Measurements from ENCODE around the gene PARD3. TPM values are rescaled to one million over a fixed set of nuclear protein-coding genes. Genes with fewer than 3 reads are reported as not detected.

The PARD3 gene
- total RNA-seq, 4 donors from 2014 or later, result 42.6 to 63.6 (median 55.2) TPM

- Histone ChIP-seq H3K27me3 (no peaks in the 10 kb centered on the region), H3K9me3 (no peaks in the 10 kb centered on the region), H3K4me3 (no peak overlapping the region), H3K27ac (no peak overlapping the region), H3K4me1 (peaks cover 0 to 35% (median 6%) of the 10 kb centered on the region in 4 donors), H3K36me3 (no peaks in the 10 kb centered on the region)
- TF ChIP-seq CTCF (IDR thresholded peaks at IDR 0.05), result no peak
- no peak for TF ChIP-seq POLR2A (IDR thresholded peaks at IDR 0.05)
- no peak for TF ChIP-seq EP300 (IDR thresholded peaks at IDR 0.05)
- no peak for DNase-seq (ENCODE audit: low spot score in 2 of 2)
- WGBS, 2 donors, result 90 to 91% methylated on average over 17 to 18 of the region's 18 CpGs
Observed at GRCh38 chr10:34641147-34641912, 173.8 kb downstream of the PARD3 start.

GRCh38 chr10:34638406-34639054 lies 176.6 kb downstream of the PARD3 start:
- H3K27me3 ChIP-seq, result no peaks in the 10 kb centered on the region
- TF ChIP-seq EP300 (IDR thresholded peaks at IDR 0.05) (peak in 1 of 2 donors; percentile 74), CTCF (IDR thresholded peaks at IDR 0.05) (peak; percentile 82 to 94 (median 90)), POLR2A (IDR thresholded peaks at IDR 0.05) (no peak)
- H3K4me3 ChIP-seq, result no peak overlapping the region
- H3K9me3 ChIP-seq, result no peaks in the 10 kb centered on the region
- WGBS, 2 donors, result 17 to 19% methylated on average over 4 of the region's 4 CpGs
- peaks cover 0 to 36% (median 6%) of the 10 kb centered on the region in 4 donors for H3K4me1 ChIP-seq
- no peak overlapping the region for H3K27ac ChIP-seq
- H3K36me3 ChIP-seq, result no peaks in the 10 kb centered on the region
- peak; percentile 85 to 97 for DNase-seq (ENCODE audit: low spot score in 2 of 2)

GRCh38 chr10:34637418-34637911 lies 177.6 kb downstream of the PARD3 start:
- no peak for TF ChIP-seq EP300 (IDR thresholded peaks at IDR 0.05)
- TF ChIP-seq CTCF (IDR thresholded peaks at IDR 0.05), result peak; percentile 85 to 97 (median 87)
- H3K27me3 ChIP-seq, result no peaks in the 10 kb centered on the region
- peaks cover 0 to 36% (median 6%) of the 10 kb centered on the region in 4 donors for H3K4me1 ChIP-seq
- H3K27ac ChIP-seq, result no peak overlapping the region
- H3K4me3 ChIP-seq, result no peak overlapping the region
- DNase-seq (ENCODE audit: low spot score in 2 of 2), result peak; percentile 69 to 86
- WGBS, 2 donors, result 23 to 36% methylated on average over 9 of the region's 9 CpGs
- H3K9me3 ChIP-seq, result no peaks in the 10 kb centered on the region
- no peaks in the 10 kb centered on the region for H3K36me3 ChIP-seq

- H3K4me3 ChIP-seq, result no peak overlapping the region
- no peak for DNase-seq (ENCODE audit: low spot score in 2 of 2)
- TF ChIP-seq POLR2A (IDR thresholded peaks at IDR 0.05) (no peak), CTCF (IDR thresholded peaks at IDR 0.05) (no peak), EP300 (IDR thresholded peaks at IDR 0.05) (no peak)
- H3K27me3 ChIP-seq, result no peaks in the 10 kb centered on the region
- no peak overlapping the region for H3K27ac ChIP-seq
- H3K36me3 ChIP-seq, result no peaks in the 10 kb centered on the region
- WGBS, 2 donors, result 95 to 97% methylated on average over 6 of the region's 6 CpGs
- no peaks in the 10 kb centered on the region for H3K9me3 ChIP-seq
- peaks cover 0 to 36% (median 6%) of the 10 kb centered on the region in 4 donors for H3K4me1 ChIP-seq
Observed at GRCh38 chr10:34635111-34635510, 180.0 kb downstream of the PARD3 start.

GRCh38 chr10:34633374-34633773 lies 181.7 kb downstream of the PARD3 start:
- WGBS, 2 donors, result 87 to 89% methylated on average over 10 of the region's 10 CpGs
- no peak overlapping the region for H3K4me3 ChIP-seq

More at GRCh38 chr10:34633374-34633773, 181.7 kb downstream of the PARD3 start:
- H3K4me1 ChIP-seq, result peaks cover 2 to 40% (median 5%) of the 10 kb centered on the region in 4 donors
- no peaks in the 10 kb centered on the region for H3K9me3 ChIP-seq
- no peak for DNase-seq (ENCODE audit: low spot score in 2 of 2)
- H3K27me3 ChIP-seq, result no peaks in the 10 kb centered on the region
- no peaks in the 10 kb centered on the region for H3K36me3 ChIP-seq
- TF ChIP-seq CTCF (IDR thresholded peaks at IDR 0.05) (no peak), POLR2A (IDR thresholded peaks at IDR 0.05) (no peak), EP300 (IDR thresholded peaks at IDR 0.05) (no peak)
- no peak overlapping the region for H3K27ac ChIP-seq
